Fibroblast of lung (primary cell): ENCODE data around the gene POC1B.

Experiments used
- CTCF ChIP-seq, 2 donors: IDR thresholded peaks in 1 of 2; conservative IDR thresholded peaks in 1 of 2; 1 replicate in 1 of 2; 2 replicates in 1 of 2; pipeline ENCODE4 v1.5.1; 2011 to 2012; ENCODE audit warnings: low read length in 2 of 2, control low read depth in 1 of 2, inconsistent platforms in 1 of 2, low read depth in 1 of 2, mild to moderate bottlenecking in 1 of 2
- EZH2 ChIP-seq: IDR thresholded peaks from 2 replicates; pipeline ENCODE4 v1.5.1; 2012; ENCODE audit warnings: low read length, control low read depth, mild to moderate bottlenecking; ENCODE audit errors: missing control alignments

GRCh38 chr12:89525824-89526770 is at the start of gene POC1B:
- TF ChIP-seq CTCF (conservative IDR thresholded peaks at IDR 0.05 in 1 of 2, IDR thresholded peaks at IDR 0.05 in 1 of 2; ENCODE audit: low read depth in 1 of 2, low read length in 2 of 2), result no peak
- TF ChIP-seq EZH2, result no peak
